Esophagus squamous epithelium (tissue), 5 donors: ENCODE measurements around the gene OR13C2. TPM values are rescaled to one million over a fixed set of nuclear protein-coding genes. Genes with fewer than 3 reads are reported as not detected.

Experiments used
- DNase-seq: peaks from one replicate; lab custom pipeline; 2025; lab: John Stamatoyannopoulos, UW
- H3K27ac ChIP-seq, 4 donors: fragments of 200-600 bp; sonication (generic); one replicate each; pipeline ENCODE4 v1.5.1; 2016 to 2019; ENCODE audit warnings: mild to moderate bottlenecking in 1 of 4
- H3K27me3 ChIP-seq, 4 donors: fragments of 200-600 bp; sonication (generic); 1 replicate in 3 of 4; 2 replicates in 1 of 4; pipeline versions ENCODE4 v1.5.1 to v1.6.0; 2017 to 2021; ENCODE audit warnings: antibody characterized with exemption in 1 of 4
- H3K36me3 ChIP-seq, 3 donors: fragments of 200-600 bp; sonication (generic); one replicate each; pipeline ENCODE4 v1.5.1; 2016 to 2019
- H3K4me1 ChIP-seq, 3 donors: fragments of 200-600 bp; sonication (generic); one replicate each; pipeline ENCODE4 v1.5.1; 2017 to 2019
- H3K4me3 ChIP-seq, 4 donors: fragments of 200-600 bp; sonication (generic); 1 replicate in 3 of 4; 2 replicates in 1 of 4; pipeline ENCODE4 v1.5.1; 2016 to 2019; ENCODE audit warnings: mild to moderate bottlenecking in 2 of 4, moderate library complexity in 1 of 4
- H3K9me3 ChIP-seq, 3 donors: fragments of 200-600 bp; sonication (generic); one replicate each; pipeline ENCODE4 v1.5.1; 2016 to 2019
- CTCF ChIP-seq, 6 experiments: fragments of 450-650 bp in 4 of 6; fragments of 200-600 bp in 2 of 6; sonication (generic) in 2 of 6; IDR thresholded peaks; one replicate each; pipeline ENCODE4 v1.5.1; 2016 to 2019; ENCODE audit warnings: antibody characterized with exemption in 6 of 6, mild to moderate bottlenecking in 4 of 6, moderate library complexity in 4 of 6
- POLR2A ChIP-seq, 4 donors: fragments of 450-650 bp; IDR thresholded peaks; one replicate each; pipeline ENCODE4 v1.6.1; 2017; ENCODE audit warnings: antibody characterized with exemption in 4 of 4, mild to moderate bottlenecking in 4 of 4, moderate library complexity in 3 of 4
- WGBS, 2 donors: methylation state at CpG; one replicate each; pipeline ENCODE4 v1.1.5; 2018; 5-methylcytosine and 5-hydroxymethylcytosine counted together
- intact Hi-C: fragments of 100-400 bp; cut with DNase I; formaldehyde crosslinking; loops from one replicate; pipeline ENCODE4 v1.15.0; 2022
- total RNA-seq, 4 donors: library from RNA; depleted of rRNA; stranded (reverse); fragments of >200 nt; gene quantifications; one replicate each; pipeline ENCODE4 v1.1.0, GENCODE V29; 2016
- donor health status: DM: yes; HTN: yes; CAD: no.

OR13C2 gene
- total RNA-seq, 4 donors from 2014 or later, result not detected

GRCh38 chr9:104572612-104573011 lies 32.8 kb downstream of the OR13C2 start:
- Histone ChIP-seq H3K27ac (no peak overlapping the region), H3K4me3 (no peak overlapping the region), H3K4me1 (no peaks in the 10 kb centered on the region), H3K9me3 (peaks cover 0 to 8% (median 0%) of the 10 kb centered on the region in 3 donors), H3K27me3 (no peaks in the 10 kb centered on the region), H3K36me3 (no peaks in the 10 kb centered on the region)
- DNase-seq, result no peak
- intact Hi-C loops, result no loop called here
- 41 to 54% methylated on average over 1 of the region's 1 CpG for WGBS, 2 donors
- no peak for TF ChIP-seq POLR2A (IDR thresholded peaks at IDR 0.05)

GRCh38 chr9:104568868-104569267 lies 36.6 kb downstream of the OR13C2 start, which contains the start of gene OR13C8:
TSS of gene OR13C8 (plus strand) at chr9:104569168. CDS start at chr9:104569168, 0 bp downstream.
- peaks cover 0 to 8% (median 0%) of the 10 kb centered on the region in 3 donors for H3K9me3 ChIP-seq
- no peaks in the 10 kb centered on the region for H3K36me3 ChIP-seq
- DNase-seq, result no peak
- no peaks in the 10 kb centered on the region for H3K4me1 ChIP-seq
- H3K27me3 ChIP-seq, result no peaks in the 10 kb centered on the region
- no peak within 1 kb of the TSS for H3K27ac ChIP-seq
- no peak within 1 kb of the TSS for H3K4me3 ChIP-seq
- TF ChIP-seq CTCF (IDR thresholded peaks at IDR 0.05) (no peak), POLR2A (IDR thresholded peaks at IDR 0.05) (no peak)
- 86 to 91% methylated on average over 4 of the region's 4 CpGs for WGBS, 2 donors
- intact Hi-C loops, result no loop called here

DNA sequence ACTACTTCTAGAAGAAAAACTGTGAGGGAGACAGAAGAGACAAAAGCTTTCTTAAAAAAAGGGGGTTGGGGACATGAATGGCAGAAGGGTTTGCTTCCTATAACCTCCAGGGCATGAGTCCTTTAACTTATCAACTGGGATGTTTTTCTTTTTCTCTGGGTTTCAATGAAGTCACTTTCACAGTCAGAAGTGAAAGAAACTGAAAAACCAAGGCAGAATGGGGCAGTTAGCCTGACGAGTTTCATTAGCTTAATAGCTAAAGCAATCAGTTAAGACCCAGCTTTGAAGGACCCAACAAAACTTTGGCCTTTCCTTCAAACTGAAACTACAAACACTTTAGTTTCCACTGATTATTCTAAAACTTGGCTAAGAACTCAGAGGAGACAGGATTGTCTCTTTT lies 41.1 kb downstream of the OR13C2 start:
- WGBS, 2 donors, result 32 to 42% methylated on average over 1 of the region's 1 CpG
- no peak for TF ChIP-seq CTCF (IDR thresholded peaks at IDR 0.05)
- no peak for TF ChIP-seq POLR2A (IDR thresholded peaks at IDR 0.05)
- Histone ChIP-seq H3K36me3 (no peaks in the 10 kb centered on the region), H3K9me3 (no peaks in the 10 kb centered on the region), H3K27me3 (no peaks in the 10 kb centered on the region), H3K4me3 (no peak overlapping the region), H3K4me1 (no peaks in the 10 kb centered on the region), H3K27ac (no peak overlapping the region)
- no peak for DNase-seq
- intact Hi-C loops, result no loop called here

DNA sequence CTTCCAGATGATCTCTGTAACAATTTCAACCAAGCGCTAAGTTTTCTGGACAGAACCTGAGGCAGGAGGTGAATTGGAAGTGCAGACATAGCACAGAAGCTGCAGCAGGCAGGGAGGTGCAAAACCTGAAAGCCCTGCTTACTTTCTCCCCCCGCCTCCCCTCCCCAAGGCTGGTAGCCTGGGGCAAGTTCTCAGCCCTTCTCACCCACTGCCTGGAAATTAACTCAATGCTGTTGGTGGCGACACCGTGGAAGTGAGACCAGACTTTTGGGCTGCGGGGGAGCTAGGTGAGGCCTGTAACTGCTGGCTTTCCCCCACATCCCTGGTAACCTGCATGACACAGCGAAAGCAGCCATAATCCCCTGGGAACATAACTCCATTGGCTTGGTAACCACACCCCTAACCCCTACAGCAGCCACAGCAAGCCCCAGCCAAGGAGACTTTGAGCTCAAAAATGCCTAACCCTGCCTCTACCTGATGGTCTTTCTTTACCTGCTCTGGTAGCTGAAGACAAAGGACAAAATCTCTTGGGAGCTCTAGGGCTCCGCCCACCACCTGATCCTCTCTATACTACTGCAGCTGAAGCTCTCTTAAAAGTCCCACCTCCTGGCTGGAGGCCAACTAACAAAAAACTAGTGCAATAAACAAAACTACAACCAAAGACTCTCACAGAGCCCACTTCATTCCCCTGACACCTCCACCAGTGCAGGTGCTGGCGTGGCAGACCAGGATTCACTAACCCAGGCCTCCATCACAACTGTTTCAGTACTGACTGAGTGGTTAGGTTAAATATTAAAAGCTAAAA lies 48.4 kb downstream of the OR13C2 start:
- Histone ChIP-seq H3K27ac (no peak overlapping the region), H3K27me3 (no peaks in the 10 kb centered on the region), H3K36me3 (no peaks in the 10 kb centered on the region), H3K9me3 (peaks cover 0 to 12% (median 0%) of the 10 kb centered on the region in 3 donors), H3K4me1 (no peaks in the 10 kb centered on the region), H3K4me3 (no peak overlapping the region)
- TF ChIP-seq POLR2A (IDR thresholded peaks at IDR 0.05), result no peak
- no peak for TF ChIP-seq CTCF (IDR thresholded peaks at IDR 0.05)
- intact Hi-C loops, result no loop called here
- 70 to 75% methylated on average over 5 to 8 of the region's 8 CpGs for WGBS, 2 donors
- no peak for DNase-seq

GRCh38 chr9:104555521-104555920 lies 49.9 kb downstream of the OR13C2 start:
- TF ChIP-seq POLR2A (IDR thresholded peaks at IDR 0.05) (no peak), CTCF (IDR thresholded peaks at IDR 0.05) (no peak)
- DNase-seq, result no peak
- WGBS, 2 donors, result 64 to 92% methylated on average over 1 of the region's 1 CpG
- no peaks in the 10 kb centered on the region for H3K27me3 ChIP-seq
- H3K9me3 ChIP-seq, result peaks cover 0 to 12% (median 0%) of the 10 kb centered on the region in 3 donors
- H3K36me3 ChIP-seq, result no peaks in the 10 kb centered on the region
- H3K4me3 ChIP-seq, result no peak overlapping the region
- H3K4me1 ChIP-seq, result no peaks in the 10 kb centered on the region
- intact Hi-C loops, result no loop called here
- no peak overlapping the region for H3K27ac ChIP-seq

Other genes with a start within 250 kb of the OR13C2 start
- not detected for gene OR13F1, start 101.4 kb downstream of the OR13C2 start, total RNA-seq
- gene OR13C4, start 78.4 kb downstream of the OR13C2 start, total RNA-seq, result not detected
- not detected for gene OR13C3, start 68.8 kb downstream of the OR13C2 start, total RNA-seq
- gene OR13C8, start 36.5 kb downstream of the OR13C2 start, total RNA-seq, result not detected
- gene OR13C5, start 6.2 kb downstream of the OR13C2 start, total RNA-seq, result not detected
- not detected for gene OR13C9, start 12.6 kb upstream of the OR13C2 start, total RNA-seq
- gene OR13D1, start 88.9 kb upstream of the OR13C2 start, total RNA-seq, result not detected
- gene NIPSNAP3A, start 142.1 kb upstream of the OR13C2 start, total RNA-seq, result 10 to 100 TPM; 20.1 to 34.2 (median 30.2) TPM
- 1 to 10 TPM in 1 of 4 donors, under 1 TPM in 1, not detected in 2; 0.13 to 2.7 TPM for gene NIPSNAP3B, start 158.5 kb upstream of the OR13C2 start, total RNA-seq